Dedifferentiated amniotic fluid mesenchymal stem cell (primary cell): Measurements from ENCODE around the gene RGL2.
"Not testable (repeated sequence)": the region's sequence is repeated elsewhere in the genome, so short reads cannot be mapped to it uniquely, and the experiment has no call there.

Experiments
- DNase-seq: peaks from one replicate; pipeline ENCODE4 v3.0.0-alpha.2; 2016; ENCODE audit errors: extremely low spot score

RGL2 gene

GRCh38 chr6:33273924-33274902 is 24.5 kb downstream of the RGL2 start:
- DNase-seq, result no peak

GRCh38 chr6:33273129-33273923 is 25.4 kb downstream of the RGL2 start:
- no peak for DNase-seq

GRCh38 chr6:33272275-33273128 is 26.2 kb downstream of the RGL2 start:
- no peak for DNase-seq

- peak; percentile 100 for DNase-seq
Observed at GRCh38 chr6:33271468-33272274, 27.1 kb downstream of the RGL2 start, which contains the start of the genes RPS18 and VPS52. Gene RPS18, plus strand, starts transcription at chr6:33272075. Its CDS starts 45 bp downstream, at chr6:33272120. Gene VPS52, minus strand, starts transcription at chr6:33271876. Its CDS starts 201 bp downstream, at chr6:33271675.

- no peak for DNase-seq
Observed at GRCh38 chr6:33271117-33271467, 27.6 kb downstream of the RGL2 start.

- DNase-seq, result no peak
Observed at GRCh38 chr6:33264015-33264414, 34.7 kb downstream of the RGL2 start.

GRCh38 chr6:33262490-33262889 is 36.3 kb downstream of the RGL2 start:
- DNase-seq, result not testable (repeated sequence)

- DNase-seq, result no peak
Observed at GRCh38 chr6:33259032-33259431, 39.7 kb downstream of the RGL2 start.

- no peak for DNase-seq
Observed at GRCh38 chr6:33254591-33254990, 44.2 kb downstream of the RGL2 start.

- no peak for DNase-seq
Observed at GRCh38 chr6:33252759-33253158, 46.0 kb downstream of the RGL2 start.

GRCh38 chr6:33251395-33252012 is 47.2 kb downstream of the RGL2 start:
- no peak for DNase-seq

- no peak for DNase-seq
Observed at GRCh38 chr6:33250731-33251130, 48.0 kb downstream of the RGL2 start.

- DNase-seq, result peak; percentile 71
Observed at GRCh38 chr6:33249732-33250630, 48.8 kb downstream of the RGL2 start.

- peak; percentile 99 for DNase-seq
Observed at GRCh38 chr6:33248932-33249731, 49.6 kb downstream of the RGL2 start.

GRCh38 chr6:33248643-33248931 is 50.2 kb downstream of the RGL2 start:
- peak; percentile 46 for DNase-seq

GRCh38 chr6:33247977-33248642 is 50.6 kb downstream of the RGL2 start:
- DNase-seq, result peak; percentile 83

GRCh38 chr6:33243476-33243875 is 55.3 kb downstream of the RGL2 start:
- DNase-seq, result no peak

- no peak for DNase-seq
Observed at GRCh38 chr6:33241968-33242367, 56.8 kb downstream of the RGL2 start.
